Glutamatergic neuron (in vitro differentiated cells): ENCODE results near the gene CYBA. TPM values are rescaled to one million over a fixed set of nuclear protein-coding genes. Genes with fewer than 3 reads are reported as not detected.
A peak's percentile ranks its signal among the peaks of the same experiment; 100 is the strongest.

ENCODE experiments used
- DNase-seq: peaks from one replicate; pipeline ENCODE4 v3.0.0; 2022
- H3K27ac Mint-ChIP-seq: one replicate; pipeline ENCODE4 v1.8.0; 2020; ENCODE audit warnings: mild to moderate bottlenecking, mixed read lengths, inconsistent platforms; ENCODE audit not compliant: unreplicated experiment
- H3K27me3 Mint-ChIP-seq: one replicate; pipeline ENCODE4 v1.8.0; 2020; ENCODE audit warnings: mild to moderate bottlenecking, moderate library complexity, mixed read lengths, inconsistent platforms; ENCODE audit not compliant: unreplicated experiment
- H3K36me3 Mint-ChIP-seq: one replicate; pipeline ENCODE4 v1.8.0; 2020; ENCODE audit warnings: mild to moderate bottlenecking, mixed read lengths, inconsistent platforms; ENCODE audit not compliant: unreplicated experiment
- H3K4me1 Mint-ChIP-seq: one replicate; pipeline ENCODE4 v1.8.0; 2020; ENCODE audit warnings: mild to moderate bottlenecking, low read depth, mixed read lengths, inconsistent platforms; ENCODE audit not compliant: unreplicated experiment
- H3K4me3 Mint-ChIP-seq: one replicate; pipeline ENCODE4 v1.8.0; 2020; ENCODE audit warnings: mild to moderate bottlenecking, mixed read lengths, inconsistent platforms; ENCODE audit not compliant: unreplicated experiment
- H3K9me3 Mint-ChIP-seq: one replicate; pipeline ENCODE4 v1.8.0; 2020; ENCODE audit warnings: mild to moderate bottlenecking, moderate library complexity, mixed read lengths, inconsistent platforms; ENCODE audit not compliant: unreplicated experiment
- CTCF ChIP-seq: fragments of 200-600 bp; sonication (generic); IDR thresholded peaks from one replicate; pipeline ENCODE4 v1.5.0; 2021; ENCODE audit not compliant: partially characterized antibody, unreplicated experiment
- total RNA-seq: library from RNA; stranded (reverse); fragmentation: NEBNext Ultra II Directional; extraction: Animal tissue kit (Norgen Biotek cat#: 25700); gene quantifications from one replicate; pipeline ENCODE4 v1.2.1, GENCODE V29; 2021; ENCODE audit not compliant: unreplicated experiment

CYBA gene
- total RNA-seq, 1 donor from 2014 or later: 28.7 TPM

- Mint-ChIP-seq H3K36me3 (no peaks in the 10 kb centered on the region), H3K9me3 (peaks cover 10% of the 10 kb centered on the region), H3K4me3 (peak within 1 kb of the TSS; percentile 91), H3K27ac (peak within 1 kb of the TSS; percentile 73), H3K27me3 (peaks cover 11% of the 10 kb centered on the region), H3K4me1 (peaks cover 9% of the 10 kb centered on the region)
- DNase-seq: peak; percentile 96
- no peak for TF ChIP-seq CTCF
These were observed 12.2 kb upstream of the CYBA start, which contains the start of gene MVD for GRCh38 chr16:88662843-88663606. Gene MVD (minus strand): TSS chr16:88663091. CDS start chr16:88663080, 11 bp downstream.

GRCh38 chr16:88662222-88662842 lies 11.5 kb upstream of the CYBA start:
- H3K9me3 Mint-ChIP-seq: peaks cover 8% of the 10 kb centered on the region
- peaks cover 7% of the 10 kb centered on the region for H3K4me1 Mint-ChIP-seq
- no peaks in the 10 kb centered on the region for H3K36me3 Mint-ChIP-seq
- H3K27ac Mint-ChIP-seq: peak overlapping the region; percentile 73
- no peak for TF ChIP-seq CTCF
- DNase-seq: no peak
- H3K4me3 Mint-ChIP-seq: peak overlapping the region; percentile 87
- H3K27me3 Mint-ChIP-seq: peaks cover 10% of the 10 kb centered on the region

- H3K27ac Mint-ChIP-seq: peak overlapping the region; percentile 59
- no peaks in the 10 kb centered on the region for H3K36me3 Mint-ChIP-seq
- H3K9me3 Mint-ChIP-seq: peaks cover 8% of the 10 kb centered on the region
- H3K4me3 Mint-ChIP-seq: peak overlapping the region; percentile 87
- TF ChIP-seq CTCF: no peak
- DNase-seq: no peak
- H3K4me1 Mint-ChIP-seq: peaks cover 7% of the 10 kb centered on the region
- H3K27me3 Mint-ChIP-seq: peaks cover 8% of the 10 kb centered on the region
These were observed 10.6 kb upstream of the CYBA start for GRCh38 chr16:88661468-88661867.

GRCh38 chr16:88659160-88659559 lies 8.3 kb upstream of the CYBA start:
- Mint-ChIP-seq H3K27ac (no peak overlapping the region), H3K4me1 (peaks cover 11% of the 10 kb centered on the region)

More at GRCh38 chr16:88659160-88659559, 8.3 kb upstream of the CYBA start:
- H3K4me3 Mint-ChIP-seq: peak overlapping the region; percentile 52
- H3K36me3 Mint-ChIP-seq: no peaks in the 10 kb centered on the region
- no peak for DNase-seq
- H3K9me3 Mint-ChIP-seq: peaks cover 8% of the 10 kb centered on the region
- H3K27me3 Mint-ChIP-seq: peaks cover 14% of the 10 kb centered on the region
- TF ChIP-seq CTCF: no peak
